Mesothelial cell of epicardium (in vitro differentiated cells): ENCODE measurements around the gene ABCB8. TPM values are rescaled to one million over a fixed set of nuclear protein-coding genes. Genes with fewer than 3 reads are reported as not detected.

Experiments
- DNase-seq, 2 experiments: peaks; one replicate each; pipeline ENCODE4 v3.0.0; 2021; ENCODE audit warnings: low spot score in 2 of 2; ENCODE audit not compliant: unreplicated experiment in 2 of 2
- H3K27ac Mint-ChIP-seq: 2 replicates; pipeline ENCODE4 v1.8.0; 2021; ENCODE audit warnings: mixed read lengths
- H3K27me3 Mint-ChIP-seq: 2 replicates; pipeline ENCODE4 v1.8.0; 2021; ENCODE audit warnings: low read depth, mixed read lengths
- H3K36me3 Mint-ChIP-seq: 2 replicates; pipeline ENCODE4 v1.8.0; 2021; ENCODE audit warnings: mixed read lengths
- H3K4me1 Mint-ChIP-seq: 2 replicates; pipeline ENCODE4 v1.8.0; 2021; ENCODE audit warnings: mixed read lengths
- H3K4me3 Mint-ChIP-seq: 2 replicates; pipeline ENCODE4 v1.8.0; 2021; ENCODE audit warnings: mild to moderate bottlenecking, moderate library complexity, mixed read lengths
- H3K9me3 Mint-ChIP-seq: 2 replicates; pipeline ENCODE4 v1.8.0; 2021; ENCODE audit warnings: mixed read lengths
- CTCF ChIP-seq: fragments of 200-600 bp; sonication (generic); IDR thresholded peaks from one replicate; pipeline ENCODE4 v1.5.0; 2021; ENCODE audit warnings: antibody characterized with exemption; ENCODE audit not compliant: unreplicated experiment
- total RNA-seq: library from RNA; stranded (reverse); gene quantifications from 3 replicates; pipeline ENCODE4 v1.2.1, GENCODE V29; 2021

ABCB8 gene
- total RNA-seq, 1 donor from 2014 or later: 40.7 TPM

GRCh38 chr7:150994838-150995510 lies 33.3 kb upstream of the ABCB8 start:
- Mint-ChIP-seq H3K27ac (no peak overlapping the region), H3K9me3 (peaks cover 15% of the 10 kb centered on the region), H3K4me1 (peaks cover 19% of the 10 kb centered on the region), H3K36me3 (no peaks in the 10 kb centered on the region), H3K4me3 (no peak overlapping the region), H3K27me3 (peaks cover 12% of the 10 kb centered on the region)
- no peak for TF ChIP-seq CTCF
- DNase-seq: no peak

- no peak for DNase-seq
- H3K9me3 Mint-ChIP-seq: no peaks in the 10 kb centered on the region
- H3K4me1 Mint-ChIP-seq: peaks cover 19% of the 10 kb centered on the region
- peak overlapping the region; percentile 67 for H3K27ac Mint-ChIP-seq
- no peak overlapping the region for H3K4me3 Mint-ChIP-seq
- H3K36me3 Mint-ChIP-seq: no peaks in the 10 kb centered on the region
- peaks cover 1% of the 10 kb centered on the region for H3K27me3 Mint-ChIP-seq
- TF ChIP-seq CTCF: no peak
These were observed 31.7 kb upstream of the ABCB8 start for GRCh38 chr7:150996376-150997074.

GRCh38 chr7:150997075-150997511 lies 31.2 kb upstream of the ABCB8 start:
- no peaks in the 10 kb centered on the region for H3K9me3 Mint-ChIP-seq
- H3K27ac Mint-ChIP-seq: no peak overlapping the region
- no peak for TF ChIP-seq CTCF
- DNase-seq: no peak
- H3K4me3 Mint-ChIP-seq: no peak overlapping the region
- H3K27me3 Mint-ChIP-seq: peaks cover 1% of the 10 kb centered on the region
- H3K4me1 Mint-ChIP-seq: peaks cover 19% of the 10 kb centered on the region
- no peaks in the 10 kb centered on the region for H3K36me3 Mint-ChIP-seq

DNA sequence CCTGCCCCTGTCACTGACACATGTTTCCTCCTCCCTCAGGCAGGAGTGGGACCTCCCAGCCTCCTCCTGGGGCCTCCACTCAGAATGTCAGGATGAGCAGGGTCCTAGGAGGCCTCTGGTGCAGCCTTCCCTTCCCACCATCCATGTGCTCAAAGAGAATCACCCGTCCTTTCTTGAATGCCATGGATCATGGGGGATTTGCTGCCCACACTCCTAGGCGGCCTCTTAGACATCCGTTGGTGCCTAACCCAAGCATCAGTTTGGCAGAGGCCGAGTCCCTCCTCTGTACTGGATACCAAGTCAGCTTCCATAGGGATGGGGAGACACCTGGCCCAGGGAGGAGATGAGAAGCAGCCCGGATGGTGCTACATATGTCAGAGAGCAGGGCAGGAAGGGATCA lies 30.4 kb upstream of the ABCB8 start:
- peak overlapping the region; percentile 39 for H3K27ac Mint-ChIP-seq

GRCh38 chr7:150998341-150998740 lies 29.9 kb upstream of the ABCB8 start:
- H3K4me1 Mint-ChIP-seq: peaks cover 19% of the 10 kb centered on the region
- no peaks in the 10 kb centered on the region for H3K36me3 Mint-ChIP-seq
- no peaks in the 10 kb centered on the region for H3K9me3 Mint-ChIP-seq
- no peaks in the 10 kb centered on the region for H3K27me3 Mint-ChIP-seq
- DNase-seq: no peak
- no peak overlapping the region for H3K4me3 Mint-ChIP-seq
- TF ChIP-seq CTCF: no peak
- no peak overlapping the region for H3K27ac Mint-ChIP-seq

More for the DNA sequence above, 30.4 kb upstream of the ABCB8 start:
- DNase-seq: no peak
- Mint-ChIP-seq H3K36me3 (no peaks in the 10 kb centered on the region), H3K4me3 (no peak overlapping the region), H3K27me3 (no peaks in the 10 kb centered on the region), H3K9me3 (no peaks in the 10 kb centered on the region), H3K4me1 (peaks cover 19% of the 10 kb centered on the region)
- no peak for TF ChIP-seq CTCF
